Activated CD8-positive, alpha-beta memory T cell treated with anti-CD3 and anti-CD28 coated beads, Interleukin-2, amount 50 U/mL, for 24 hours (primary cell): ENCODE measurements around the gene ZFP69B.

Experiments
- DNase-seq: peaks from one replicate; pipeline ENCODE4 v3.0.0-alpha.2; 2020; ENCODE audit errors: extremely low read depth

Gene ZFP69B

GRCh38 chr1:40449684-40450494, at the start of gene ZFP69B:
Gene ZFP69B, plus strand, starts transcription at chr1:40450476. Its CDS starts 486 bp downstream, at chr1:40450962.
- DNase-seq, result peak; percentile 66

- no peak for DNase-seq
These were observed 48.6 kb upstream of the ZFP69B start for GRCh38 chr1:40401473-40402201.

DNA sequence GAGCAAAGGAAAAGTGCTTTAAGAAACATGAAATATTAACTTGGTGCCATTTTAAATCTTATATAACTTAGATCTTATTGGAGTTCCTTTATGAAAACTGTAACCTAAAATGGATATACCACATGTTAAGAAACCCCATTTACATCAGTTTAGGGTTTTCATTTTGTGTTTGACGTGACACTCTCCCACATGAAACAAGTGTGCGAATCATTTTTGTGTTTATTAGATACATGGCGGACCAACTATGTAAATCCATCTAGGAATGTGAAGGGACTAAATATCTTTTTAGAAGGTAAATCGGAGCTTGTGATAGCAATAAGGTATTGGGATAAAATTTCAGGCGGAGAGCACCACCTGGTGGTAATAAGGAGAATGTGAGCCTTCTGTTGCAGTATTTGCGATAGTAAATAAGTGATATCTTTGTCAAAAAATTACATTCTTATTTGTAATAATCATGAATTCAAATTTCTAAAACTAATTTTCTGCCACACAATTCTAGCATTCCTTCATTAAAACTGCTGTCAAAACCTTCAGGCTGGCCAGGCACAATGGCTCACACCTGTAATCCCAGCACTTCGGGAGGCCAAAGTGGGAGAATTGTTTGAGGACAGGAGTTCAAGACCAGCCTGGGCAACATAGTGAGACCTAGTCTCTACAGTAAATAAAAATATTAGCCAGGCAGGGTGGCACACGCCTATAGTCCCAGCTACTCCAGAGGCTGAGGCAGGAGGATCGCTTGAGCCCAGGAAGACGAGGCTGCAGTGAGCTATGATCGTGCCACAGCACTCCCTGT, 45.4 kb upstream of the ZFP69B start:
- DNase-seq, result no peak

DNA sequence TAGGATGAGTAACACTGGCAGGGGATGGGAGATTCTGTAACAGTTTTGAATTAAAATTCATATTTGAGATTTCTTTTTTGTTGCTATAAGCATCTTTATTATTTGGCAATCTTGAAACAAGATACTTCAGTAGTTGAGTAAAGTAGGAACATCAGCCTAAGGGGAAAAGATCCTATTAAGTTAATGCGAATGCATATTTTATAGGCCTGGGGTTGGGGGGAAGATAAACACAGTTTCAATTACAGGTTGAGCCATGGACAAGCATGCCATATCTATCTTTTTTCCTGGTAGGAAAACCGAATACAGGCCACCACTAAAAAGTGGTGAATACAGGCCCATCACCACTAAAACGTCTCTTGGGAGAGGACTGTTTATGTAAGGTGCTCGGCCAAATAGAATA, 44.5 kb upstream of the ZFP69B start:
- DNase-seq, result no peak

GRCh38 chr1:40407453-40407852, 42.8 kb upstream of the ZFP69B start:
- DNase-seq, result no peak

GRCh38 chr1:40409467-40409866, 40.8 kb upstream of the ZFP69B start:
- no peak for DNase-seq

GRCh38 chr1:40411294-40411693, 39.0 kb upstream of the ZFP69B start:
- DNase-seq, result no peak

GRCh38 chr1:40411843-40412242, 38.4 kb upstream of the ZFP69B start:
- DNase-seq, result no peak

- no peak for DNase-seq
These were observed 36.6 kb upstream of the ZFP69B start for GRCh38 chr1:40413527-40414252.

DNA sequence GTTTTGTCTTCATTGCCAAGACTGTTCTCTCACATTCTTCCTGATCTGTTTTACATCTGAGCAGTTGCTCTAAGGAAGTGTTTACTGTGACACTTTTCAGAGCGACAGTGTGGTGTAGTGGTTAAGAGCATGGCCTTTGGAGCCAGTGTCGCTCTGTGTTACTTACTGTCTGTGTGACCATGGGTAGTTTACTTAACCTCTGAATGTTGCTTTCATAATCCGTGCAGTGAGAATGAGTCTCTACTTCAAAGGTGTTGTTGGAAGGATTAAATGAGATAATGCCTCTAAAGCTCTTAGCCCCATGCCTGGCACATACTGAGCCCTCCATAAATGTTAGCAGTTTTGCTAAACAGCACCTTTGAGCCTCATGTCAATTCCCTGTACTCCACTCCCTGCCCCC, 35.9 kb upstream of the ZFP69B start:
- DNase-seq, result no peak

GRCh38 chr1:40416709-40417108, 33.6 kb upstream of the ZFP69B start:
- DNase-seq, result no peak

DNA sequence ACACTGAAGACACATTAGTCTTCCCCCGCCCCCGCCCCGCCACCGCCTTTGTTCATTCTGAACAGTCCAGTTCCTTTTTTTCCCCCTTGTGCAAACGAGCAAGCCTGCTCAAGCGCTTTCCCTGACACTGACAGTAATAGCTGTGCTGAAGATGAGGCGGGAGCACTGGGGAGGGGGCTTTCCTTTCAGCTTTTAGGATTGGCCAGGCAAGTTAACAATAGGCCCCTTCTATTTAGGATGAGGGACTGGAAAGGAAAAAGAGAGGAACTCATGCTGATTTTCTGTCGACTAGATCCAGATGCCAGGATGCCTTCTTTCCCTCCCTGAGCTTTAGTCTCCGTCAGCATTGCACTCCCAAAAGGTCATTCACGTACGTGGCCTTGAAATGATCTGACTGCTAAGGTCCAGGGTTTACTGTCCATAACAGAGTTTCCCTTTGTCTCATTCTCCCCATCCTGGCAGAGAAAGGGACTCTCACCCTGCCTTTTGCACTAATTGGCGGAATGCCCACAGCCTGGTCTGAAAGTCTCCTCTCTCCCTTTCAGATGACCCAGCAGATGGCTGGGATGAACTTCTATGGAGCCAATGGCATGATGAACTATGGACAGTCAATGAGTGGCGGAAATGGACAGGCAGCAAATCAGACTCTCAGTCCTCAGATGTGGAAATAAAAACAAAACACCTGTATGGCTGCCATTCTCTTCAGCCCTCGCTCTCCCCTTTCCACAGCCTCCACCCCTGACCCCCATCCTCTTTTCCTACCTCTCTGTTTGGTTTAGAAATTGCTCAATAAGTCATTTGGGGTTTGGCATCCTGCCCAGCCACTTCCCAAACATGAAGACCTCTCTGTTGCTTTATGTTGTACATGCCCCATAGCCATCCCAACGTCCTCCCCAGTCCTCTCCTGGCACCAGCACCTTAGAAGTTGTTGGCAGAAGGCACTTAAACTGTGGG, 28.6 kb upstream of the ZFP69B start:
- no peak for DNase-seq

GRCh38 chr1:40422630-40423263, 27.5 kb upstream of the ZFP69B start:
- DNase-seq, result no peak

DNA sequence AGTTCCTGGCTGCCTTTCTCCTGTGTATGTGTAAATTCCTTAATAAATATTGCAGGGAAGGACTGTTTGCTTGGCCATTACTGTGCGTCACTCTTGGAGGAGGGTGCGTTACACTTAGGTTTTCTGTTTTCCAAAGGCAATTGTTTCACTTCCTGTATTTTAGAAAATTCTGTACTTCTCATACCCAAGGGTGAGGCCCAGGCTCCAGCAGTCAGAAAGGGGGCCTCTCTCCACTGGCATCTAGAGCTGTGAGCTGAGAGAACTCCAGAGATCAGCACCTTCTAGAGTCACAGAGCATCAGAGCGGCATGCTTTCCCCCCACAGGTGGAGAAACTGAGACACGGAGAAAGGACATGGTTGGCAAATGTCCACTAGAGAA, 27.0 kb upstream of the ZFP69B start:
- no peak for DNase-seq

- no peak for DNase-seq
These were observed 26.2 kb upstream of the ZFP69B start for GRCh38 chr1:40423951-40424618.

DNA sequence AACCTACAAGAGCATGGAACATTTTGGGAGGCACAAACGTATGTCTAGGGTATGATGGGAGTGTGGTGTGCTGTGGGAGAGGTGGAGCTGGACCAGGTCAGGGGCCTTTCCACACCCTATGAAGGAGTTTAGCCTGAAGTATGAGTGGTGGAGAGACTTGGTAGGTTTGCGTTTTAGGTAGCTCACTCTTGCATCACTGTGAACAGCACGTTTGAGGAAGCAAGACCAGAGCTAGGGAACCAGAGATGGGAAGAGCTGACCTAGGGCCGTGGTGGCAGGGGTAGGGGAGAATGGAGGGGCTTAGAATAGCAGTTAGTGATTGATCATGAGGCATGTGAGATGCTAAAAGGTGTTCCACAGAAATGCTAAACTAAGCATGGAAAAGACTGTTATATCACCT, 25.1 kb upstream of the ZFP69B start:
- DNase-seq, result no peak

DNA sequence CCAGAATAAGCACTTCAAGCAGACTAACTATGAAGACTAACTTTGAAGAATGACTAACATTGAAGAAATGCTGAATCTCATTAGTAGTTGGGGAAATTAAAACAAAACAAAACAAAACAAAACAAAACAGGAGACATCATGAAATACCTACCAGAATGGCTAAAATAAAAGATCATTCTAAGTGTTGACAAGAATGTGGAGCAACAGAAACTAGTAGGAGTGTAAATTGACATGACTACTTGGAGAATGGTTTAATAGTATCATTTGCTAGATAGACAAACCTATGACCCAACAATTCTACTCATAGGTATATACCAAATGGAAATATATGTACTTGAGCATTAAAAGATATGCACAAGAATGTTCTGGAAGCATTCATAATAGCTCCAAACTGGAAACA, 18.9 kb upstream of the ZFP69B start:
- no peak for DNase-seq

- no peak for DNase-seq
These were observed 17.5 kb upstream of the ZFP69B start for GRCh38 chr1:40432644-40433390.

- DNase-seq, result no peak
These were observed 14.8 kb upstream of the ZFP69B start for GRCh38 chr1:40435471-40435870.
